Measurements from ENCODE around the gene TPST1. TPM values are rescaled to one million over a fixed set of nuclear protein-coding genes. Genes with fewer than 3 reads are reported as not detected.
"Not testable (repeated sequence)": the region's sequence is repeated elsewhere in the genome, so short reads cannot be mapped to it uniquely, and the experiment has no call there.

The TPST1 gene
- total RNA-seq, 4 donors from 2014 or later = 21.0 to 97.0 (median 34.8) TPM

DNA sequence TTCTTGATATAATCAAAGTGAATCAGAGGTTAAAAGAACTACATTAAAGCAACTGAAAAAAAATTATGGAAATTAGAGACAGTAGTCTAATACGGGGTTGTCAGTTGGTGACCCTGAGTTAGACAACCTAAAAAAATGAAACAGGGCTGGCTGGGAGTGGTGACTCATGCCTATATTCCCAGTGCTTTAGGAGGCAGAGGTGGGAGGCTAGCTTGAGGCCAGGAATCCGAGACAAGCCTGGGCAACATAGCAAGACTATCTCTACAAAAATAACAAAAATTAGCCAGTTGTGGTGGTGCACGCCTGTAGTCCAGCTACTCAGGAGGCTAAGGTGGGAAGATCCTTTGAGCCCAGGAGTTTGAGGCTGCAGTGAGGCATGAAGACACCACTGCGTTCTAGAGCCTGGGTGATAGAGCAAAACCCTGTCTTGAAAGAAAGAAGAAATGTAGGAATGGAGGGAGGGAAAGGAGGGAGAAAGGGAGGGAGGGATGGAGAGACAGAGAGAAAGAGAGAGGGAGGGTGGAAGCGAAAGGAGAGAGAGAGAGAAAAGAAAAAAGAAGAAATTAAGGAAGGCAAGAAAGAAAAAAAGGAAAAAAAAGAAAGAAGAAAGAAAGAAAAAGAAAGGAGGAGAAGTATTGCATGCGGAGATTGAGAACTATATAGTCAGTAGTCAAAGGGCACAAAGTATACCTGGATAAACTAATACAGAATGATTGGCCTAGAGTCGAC, 166.1 kb downstream of the TPST1 start:
- Histone ChIP-seq H3K4me3 (no peak overlapping the region), H3K36me3 (no peaks in the 10 kb centered on the region), H3K4me1 (no peaks in the 10 kb centered on the region), H3K27ac (no peak overlapping the region), H3K27me3 (no peaks in the 10 kb centered on the region), H3K9me3 (no peaks in the 10 kb centered on the region)
- TF ChIP-seq CTCF (IDR thresholded peaks at IDR 0.05) (no peak), POLR2A (IDR thresholded peaks at IDR 0.05) (no peak)
- DNase-seq = no peak
- intact Hi-C loops (cut with DNase I; ENCODE audit: low total_unique reads) = no loop called here

DNA sequence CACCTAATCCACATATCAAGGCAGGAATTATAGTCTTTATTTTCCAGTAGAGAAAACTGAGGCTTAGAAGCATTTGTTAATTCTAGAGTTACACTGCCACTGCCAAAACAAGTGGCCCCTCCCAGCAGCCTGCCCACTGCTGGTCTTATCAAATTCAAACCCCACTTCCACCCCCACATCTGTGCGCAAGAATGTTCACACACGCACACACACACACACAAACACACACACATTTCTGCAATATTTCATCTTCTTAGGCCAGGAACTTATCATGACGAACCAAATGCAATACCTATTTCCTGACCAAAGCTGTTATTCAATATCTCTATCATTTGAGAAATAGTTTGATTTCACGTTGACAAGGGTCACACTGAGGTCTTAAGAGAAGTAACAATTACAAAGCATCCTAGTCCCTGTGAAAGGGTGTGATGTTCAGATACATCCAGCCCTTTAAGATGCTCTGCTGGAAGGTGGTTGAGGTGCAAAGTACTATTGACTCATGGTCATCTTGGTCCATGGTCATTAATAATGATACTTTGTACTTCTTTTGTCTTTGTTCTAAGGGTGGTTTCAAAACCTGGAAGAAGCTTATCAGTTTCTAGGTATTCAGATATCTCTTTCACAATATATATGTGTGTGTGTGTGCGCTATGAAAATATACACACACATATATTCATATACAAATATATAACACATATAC, 169.2 kb downstream of the TPST1 start:
- H3K4me3 ChIP-seq; H3K4me1 ChIP-seq; DNase-seq; H3K27ac ChIP-seq; H3K36me3 ChIP-seq; H3K9me3 ChIP-seq; intact Hi-C loops (cut with DNase I; ENCODE audit: low total_unique reads); H3K27me3 ChIP-seq: not testable (repeated sequence)

- no peaks in the 10 kb centered on the region for H3K27me3 ChIP-seq
- intact Hi-C loops (cut with DNase I; ENCODE audit: low total_unique reads) = no loop called here
- no peaks in the 10 kb centered on the region for H3K36me3 ChIP-seq
- H3K4me1 ChIP-seq = no peaks in the 10 kb centered on the region
- no peak for TF ChIP-seq POLR2A (IDR thresholded peaks at IDR 0.05)
- no peak for TF ChIP-seq CTCF (IDR thresholded peaks at IDR 0.05)
- H3K4me3 ChIP-seq = no peak overlapping the region
- H3K9me3 ChIP-seq = peaks cover 0 to 7% of the 10 kb centered on the region in 2 donors
- no peak for DNase-seq
- H3K27ac ChIP-seq = no peak overlapping the region
Measured at GRCh38 chr7:66376264-66376945, 171.3 kb downstream of the TPST1 start.

DNA sequence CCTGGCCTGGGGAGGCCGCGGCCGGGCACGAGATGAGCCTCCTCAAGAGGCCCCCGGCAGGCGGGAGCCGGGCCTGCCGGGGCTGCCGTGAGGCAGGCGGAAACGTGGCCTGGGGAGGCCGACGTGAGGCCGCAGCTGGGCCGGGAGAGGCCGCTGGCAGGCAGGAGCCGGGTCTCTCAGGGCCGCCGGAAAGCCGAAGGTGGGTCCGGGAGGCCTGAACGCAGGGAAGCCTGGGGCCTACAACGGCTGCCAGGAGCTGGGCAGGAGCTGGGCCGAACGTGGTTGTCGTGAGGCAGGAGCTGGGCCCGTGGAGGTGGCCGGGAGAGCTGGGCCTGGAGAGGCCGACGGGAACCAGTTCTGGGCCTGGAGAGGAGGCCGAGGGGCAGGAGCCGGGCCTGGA, 171.9 kb downstream of the TPST1 start:
- H3K27me3 ChIP-seq = no peaks in the 10 kb centered on the region
- H3K9me3 ChIP-seq = peaks cover 0 to 7% of the 10 kb centered on the region in 2 donors
- H3K4me1 ChIP-seq = no peaks in the 10 kb centered on the region
- H3K36me3 ChIP-seq = no peaks in the 10 kb centered on the region
- TF ChIP-seq CTCF (IDR thresholded peaks at IDR 0.05) (no peak), POLR2A (IDR thresholded peaks at IDR 0.05) (no peak)
- no peak overlapping the region for H3K4me3 ChIP-seq
- intact Hi-C loops (cut with DNase I; ENCODE audit: low total_unique reads) = no loop called here
- no peak for DNase-seq
- no peak overlapping the region for H3K27ac ChIP-seq

- intact Hi-C loops (cut with DNase I; ENCODE audit: low total_unique reads) = no loop called here
- Histone ChIP-seq H3K4me1 (no peaks in the 10 kb centered on the region), H3K9me3 (peaks cover 0 to 7% of the 10 kb centered on the region in 2 donors), H3K27ac (no peak overlapping the region), H3K27me3 (no peaks in the 10 kb centered on the region), H3K36me3 (no peaks in the 10 kb centered on the region), H3K4me3 (no peak overlapping the region)
- no peak for TF ChIP-seq CTCF (IDR thresholded peaks at IDR 0.05)
- no peak for TF ChIP-seq POLR2A (IDR thresholded peaks at IDR 0.05)
- no peak for DNase-seq
Measured at GRCh38 chr7:66377714-66378113, 172.6 kb downstream of the TPST1 start.
